ENCODE results near the gene FOXC1.

Gene FOXC1

DNA sequence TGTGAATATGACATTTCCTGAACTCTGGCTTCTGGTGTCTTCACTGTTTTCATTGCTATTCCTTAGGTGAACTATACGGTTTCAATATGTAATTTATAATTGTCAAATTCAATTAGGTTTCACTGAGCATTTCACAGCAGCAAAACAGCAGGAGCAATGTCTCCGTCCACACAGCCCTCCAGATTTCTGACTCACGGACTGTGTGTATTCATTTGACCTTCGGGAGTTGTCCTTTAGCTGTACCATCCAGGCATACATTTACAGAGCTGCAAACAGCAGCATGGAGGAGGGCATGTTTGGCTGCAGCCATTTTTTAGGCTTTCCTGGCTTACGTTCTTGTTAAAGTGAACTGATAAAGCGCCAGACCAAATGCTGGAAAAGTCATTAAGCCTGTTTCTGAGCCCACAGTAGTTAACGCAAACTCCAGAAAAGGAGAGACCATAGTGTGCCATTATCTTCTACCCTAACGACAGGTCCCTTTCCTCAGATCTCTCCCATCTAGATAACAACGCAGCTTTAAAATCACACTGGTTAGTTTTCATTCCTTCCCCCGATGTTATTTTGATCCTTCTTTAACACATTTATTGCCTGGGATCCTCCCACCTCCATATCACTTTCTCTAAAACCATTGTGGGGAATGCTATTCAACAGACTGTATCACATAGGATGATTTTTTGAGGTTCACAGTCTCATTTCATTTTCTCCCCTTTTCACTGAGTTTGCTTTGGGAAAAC, 18.3 kb downstream of the FOXC1 start:
- Histone ChIP-seq H3K27me3 (ENCODE audit: insufficient read depth, poor library complexity, severe bottlenecking) (peaks cover 30% of the 10 kb centered on the region), H3K4me3 (replicated peaks; ENCODE audit: insufficient read depth, low read length) (no peak overlapping the region), H3K27ac (replicated peaks) (no peak overlapping the region)
- TF ChIP-seq, protein P1, sequence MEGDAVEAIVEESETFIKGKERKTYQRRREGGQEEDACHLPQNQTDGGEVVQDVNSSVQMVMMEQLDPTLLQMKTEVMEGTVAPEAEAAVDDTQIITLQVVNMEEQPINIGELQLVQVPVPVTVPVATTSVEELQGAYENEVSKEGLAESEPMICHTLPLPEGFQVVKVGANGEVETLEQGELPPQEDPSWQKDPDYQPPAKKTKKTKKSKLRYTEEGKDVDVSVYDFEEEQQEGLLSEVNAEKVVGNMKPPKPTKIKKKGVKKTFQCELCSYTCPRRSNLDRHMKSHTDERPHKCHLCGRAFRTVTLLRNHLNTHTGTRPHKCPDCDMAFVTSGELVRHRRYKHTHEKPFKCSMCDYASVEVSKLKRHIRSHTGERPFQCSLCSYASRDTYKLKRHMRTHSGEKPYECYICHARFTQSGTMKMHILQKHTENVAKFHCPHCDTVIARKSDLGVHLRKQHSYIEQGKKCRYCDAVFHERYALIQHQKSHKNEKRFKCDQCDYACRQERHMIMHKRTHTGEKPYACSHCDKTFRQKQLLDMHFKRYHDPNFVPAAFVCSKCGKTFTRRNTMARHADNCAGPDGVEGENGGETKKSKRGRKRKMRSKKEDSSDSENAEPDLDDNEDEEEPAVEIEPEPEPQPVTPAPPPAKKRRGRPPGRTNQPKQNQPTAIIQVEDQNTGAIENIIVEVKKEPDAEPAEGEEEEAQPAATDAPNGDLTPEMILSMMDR (IDR thresholded peaks at IDR 0.05; ENCODE audit: insufficient read depth, low read length): no peak
- TF ChIP-seq, protein P2, sequence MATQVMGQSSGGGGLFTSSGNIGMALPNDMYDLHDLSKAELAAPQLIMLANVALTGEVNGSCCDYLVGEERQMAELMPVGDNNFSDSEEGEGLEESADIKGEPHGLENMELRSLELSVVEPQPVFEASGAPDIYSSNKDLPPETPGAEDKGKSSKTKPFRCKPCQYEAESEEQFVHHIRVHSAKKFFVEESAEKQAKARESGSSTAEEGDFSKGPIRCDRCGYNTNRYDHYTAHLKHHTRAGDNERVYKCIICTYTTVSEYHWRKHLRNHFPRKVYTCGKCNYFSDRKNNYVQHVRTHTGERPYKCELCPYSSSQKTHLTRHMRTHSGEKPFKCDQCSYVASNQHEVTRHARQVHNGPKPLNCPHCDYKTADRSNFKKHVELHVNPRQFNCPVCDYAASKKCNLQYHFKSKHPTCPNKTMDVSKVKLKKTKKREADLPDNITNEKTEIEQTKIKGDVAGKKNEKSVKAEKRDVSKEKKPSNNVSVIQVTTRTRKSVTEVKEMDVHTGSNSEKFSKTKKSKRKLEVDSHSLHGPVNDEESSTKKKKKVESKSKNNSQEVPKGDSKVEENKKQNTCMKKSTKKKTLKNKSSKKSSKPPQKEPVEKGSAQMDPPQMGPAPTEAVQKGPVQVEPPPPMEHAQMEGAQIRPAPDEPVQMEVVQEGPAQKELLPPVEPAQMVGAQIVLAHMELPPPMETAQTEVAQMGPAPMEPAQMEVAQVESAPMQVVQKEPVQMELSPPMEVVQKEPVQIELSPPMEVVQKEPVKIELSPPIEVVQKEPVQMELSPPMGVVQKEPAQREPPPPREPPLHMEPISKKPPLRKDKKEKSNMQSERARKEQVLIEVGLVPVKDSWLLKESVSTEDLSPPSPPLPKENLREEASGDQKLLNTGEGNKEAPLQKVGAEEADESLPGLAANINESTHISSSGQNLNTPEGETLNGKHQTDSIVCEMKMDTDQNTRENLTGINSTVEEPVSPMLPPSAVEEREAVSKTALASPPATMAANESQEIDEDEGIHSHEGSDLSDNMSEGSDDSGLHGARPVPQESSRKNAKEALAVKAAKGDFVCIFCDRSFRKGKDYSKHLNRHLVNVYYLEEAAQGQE (IDR thresholded peaks at IDR 0.05; ENCODE audit: insufficient replicate concordance, low read depth): no peak
- TF ChIP-seq SPI1 (IDR thresholded peaks at IDR 0.05; ENCODE audit: borderline replicate concordance, low read depth): no peak
- TF ChIP-seq GABPA (IDR thresholded peaks at IDR 0.05; ENCODE audit: low read depth): no peak
- TF ChIP-seq POLR2AphosphoS5 (IDR thresholded peaks at IDR 0.05; ENCODE audit: low read depth): no peak
- DNase-seq (ENCODE audit: low read depth in 1 of 2, low spot score in 1 of 2): no peak

DNA sequence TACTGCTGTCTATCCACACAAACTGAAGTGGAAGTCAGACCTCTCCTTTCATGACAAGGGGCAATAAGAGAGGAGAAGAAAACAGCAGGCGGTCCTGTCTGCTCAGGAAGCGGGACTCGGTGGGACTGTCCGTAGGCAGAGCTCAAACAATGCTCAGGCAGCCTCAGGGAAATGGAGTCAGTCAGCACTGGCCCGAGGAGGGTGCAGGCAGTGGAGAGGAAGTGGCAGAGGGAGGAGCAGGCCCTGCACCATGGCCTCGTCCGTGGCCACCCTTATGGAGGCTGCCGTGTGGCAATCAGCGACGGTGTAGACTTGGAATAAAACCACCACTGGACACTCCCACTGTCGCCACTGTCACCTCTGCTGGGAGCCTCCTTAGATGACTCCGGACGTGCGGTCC, 19.6 kb downstream of the FOXC1 start:
- DNase-seq (ENCODE audit: low read depth in 1 of 2, low spot score in 1 of 2): no peak
- Histone ChIP-seq H3K27ac (replicated peaks) (no peak overlapping the region), H3K4me3 (replicated peaks; ENCODE audit: insufficient read depth, low read length) (no peak overlapping the region), H3K27me3 (ENCODE audit: insufficient read depth, poor library complexity, severe bottlenecking) (peaks cover 29% of the 10 kb centered on the region)
- TF ChIP-seq GABPA (IDR thresholded peaks at IDR 0.05; ENCODE audit: low read depth) (no peak), POLR2AphosphoS5 (IDR thresholded peaks at IDR 0.05; ENCODE audit: low read depth) (no peak), SPI1 (IDR thresholded peaks at IDR 0.05; ENCODE audit: borderline replicate concordance, low read depth) (no peak)
- TF ChIP-seq, protein P1 (IDR thresholded peaks at IDR 0.05; ENCODE audit: insufficient read depth, low read length): no peak
- TF ChIP-seq, protein P2 (IDR thresholded peaks at IDR 0.05; ENCODE audit: insufficient replicate concordance, low read depth): no peak

DNA sequence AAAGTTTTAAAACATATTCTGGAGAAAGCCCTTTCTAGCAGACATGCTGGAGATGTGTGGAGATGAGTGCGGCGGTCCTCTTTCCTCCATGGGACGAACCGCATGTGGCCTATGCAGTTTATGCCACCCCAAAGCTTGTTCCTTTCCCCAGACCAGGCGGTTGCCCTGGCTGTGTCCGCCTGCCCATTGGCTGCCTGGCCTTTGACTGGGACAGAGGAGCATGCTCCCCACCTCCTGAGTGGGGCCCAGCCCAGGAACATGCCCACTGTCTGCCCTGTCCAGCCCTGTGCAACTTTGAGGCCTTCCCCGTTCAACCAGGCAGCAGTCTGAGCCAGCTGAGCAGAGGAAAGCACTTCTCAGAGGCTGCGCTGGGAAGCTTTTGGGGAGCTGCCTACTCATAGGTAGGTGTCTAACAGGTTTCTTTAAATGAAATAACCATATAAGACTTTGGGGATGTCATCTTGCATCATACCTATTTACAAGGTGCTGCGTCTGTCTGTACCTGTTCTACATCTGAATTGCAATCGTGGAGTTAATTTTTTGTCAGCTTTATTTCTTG, 20.6 kb downstream of the FOXC1 start:
- DNase-seq (ENCODE audit: low read depth in 1 of 2, low spot score in 1 of 2): no peak
- Histone ChIP-seq H3K27me3 (ENCODE audit: insufficient read depth, poor library complexity, severe bottlenecking) (peaks cover 22% of the 10 kb centered on the region), H3K27ac (replicated peaks) (no peak overlapping the region), H3K4me3 (replicated peaks; ENCODE audit: insufficient read depth, low read length) (no peak overlapping the region)
- TF ChIP-seq SPI1 (IDR thresholded peaks at IDR 0.05; ENCODE audit: borderline replicate concordance, low read depth) (no peak), GABPA (IDR thresholded peaks at IDR 0.05; ENCODE audit: low read depth) (no peak), POLR2AphosphoS5 (IDR thresholded peaks at IDR 0.05; ENCODE audit: low read depth) (no peak)
- TF ChIP-seq, protein P2 (IDR thresholded peaks at IDR 0.05; ENCODE audit: insufficient replicate concordance, low read depth): no peak
- TF ChIP-seq, protein P1 (IDR thresholded peaks at IDR 0.05; ENCODE audit: insufficient read depth, low read length): no peak
